Left ventricle myocardium superior (tissue), 1 donor: ENCODE measurements around the gene ENTREP3. TPM values are rescaled to one million over a fixed set of nuclear protein-coding genes. Genes with fewer than 3 reads are reported as not detected.
A peak's percentile ranks its signal among the peaks of the same experiment; 100 is the strongest.

Experiments used
- ATAC-seq: fragments of 200-7000 bp; cut with Tn5 transposase; one replicate; pipeline ENCODE4 v1.9.1; 2020; ENCODE audit warnings: mild to moderate bottlenecking, moderate library complexity
- DNase-seq: peaks from one replicate; pipeline ENCODE4 v3.0.0-alpha.2; 2020
- intact Hi-C: fragments of 100-400 bp; cut with micrococcal nuclease; formaldehyde crosslinking; loops from one replicate; pipeline ENCODE4 v1.11.0; 2022
- total RNA-seq: library from RNA; stranded (reverse); fragmentation: NEBNext Ultra II Directional; extraction: Animal tissue kit (Norgen Biotek cat#: 25700); gene quantifications from one replicate; pipeline ENCODE4 v1.2.1, GENCODE V29; 2021
- donor health status: DM: no; HTN: yes; CAD: no; lungs with severe emphysema.

Gene ENTREP3
- total RNA-seq, 1 donor from 2014 or later, result 15.0 TPM

DNA sequence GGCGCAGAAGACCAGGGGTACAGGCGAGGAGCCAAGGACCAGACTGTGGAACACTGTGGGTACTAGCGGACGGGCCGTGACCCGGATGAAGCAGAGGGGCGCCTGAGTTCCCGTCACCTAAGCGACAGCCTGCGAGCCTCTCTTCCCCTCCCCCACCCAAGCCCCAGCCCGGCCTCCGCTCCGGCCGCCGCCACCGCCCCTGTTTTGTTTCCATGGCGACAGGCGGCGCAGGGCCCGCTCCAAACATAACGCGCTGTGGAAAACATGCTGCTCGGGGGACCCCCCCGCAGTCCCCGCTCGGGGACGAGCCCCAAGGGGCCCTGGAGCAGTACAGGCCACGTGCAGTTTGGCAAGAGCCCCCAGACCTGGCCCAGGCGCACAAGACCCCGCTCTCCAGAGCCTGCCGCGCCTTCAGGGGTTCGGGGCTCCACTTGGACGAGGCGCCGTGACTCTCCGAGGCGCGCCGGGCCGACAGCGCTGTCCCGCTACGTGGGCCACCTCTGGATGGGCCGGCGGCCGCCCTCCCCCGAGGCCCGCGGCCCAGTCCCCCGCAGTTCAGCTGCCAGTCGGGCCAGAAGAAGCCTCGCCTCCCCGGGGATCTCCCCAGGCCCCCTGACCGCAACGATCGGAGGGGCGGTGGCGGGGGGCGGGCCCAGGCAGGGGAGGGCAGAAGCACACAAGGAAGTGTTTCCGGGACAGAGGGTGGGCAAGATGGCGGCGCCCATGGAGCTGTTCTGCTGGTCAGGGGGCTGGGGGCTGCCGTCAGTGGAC, 46.6 kb downstream of the ENTREP3 start, which contains the start of gene MTX1:
TSS of gene MTX1 (plus strand) at position 155 of the 771 bp plus-strand sequence. CDS start at position 265, 110 bp downstream.
- intact Hi-C loops, result no loop called here
- ATAC-seq, result peak; percentile 88
- peak; percentile 94 for DNase-seq

DNA sequence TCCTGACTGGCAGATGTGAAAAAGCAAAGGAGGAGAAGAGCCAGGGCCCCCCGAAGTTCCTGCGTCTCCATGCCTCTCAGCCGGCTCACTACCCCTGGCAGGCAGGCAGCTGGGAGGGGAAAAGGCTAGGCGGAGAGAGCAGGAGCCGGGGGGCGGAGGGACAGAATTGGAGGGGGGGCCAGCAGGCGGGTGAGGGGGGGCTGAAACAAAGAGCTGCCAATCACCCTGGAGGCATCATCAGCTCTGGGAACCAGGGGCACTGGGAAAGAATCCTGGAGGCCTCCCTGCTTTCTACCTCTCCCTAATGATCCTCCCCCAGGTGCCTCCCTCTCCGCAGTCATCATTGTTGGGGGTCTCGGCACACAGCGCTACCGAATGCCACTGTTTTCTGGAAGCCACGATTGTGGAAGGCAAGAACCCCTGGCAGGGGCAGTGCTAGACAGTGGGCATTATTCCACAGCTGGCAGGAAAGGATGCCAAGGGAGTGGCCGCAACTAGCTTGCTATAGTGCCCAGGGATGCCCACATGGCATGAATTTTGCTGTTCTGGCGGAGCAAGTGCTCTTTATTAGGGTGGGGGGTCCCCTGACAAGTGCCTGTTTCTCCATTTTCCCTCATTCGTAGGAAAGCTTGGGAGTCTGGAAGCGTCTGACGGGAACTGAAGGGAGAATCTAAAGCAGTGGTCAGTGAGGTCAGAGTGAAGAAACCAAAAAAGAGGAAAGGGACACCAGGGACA, 47.3 kb downstream of the ENTREP3 start, which contains the start of gene THBS3:
TSS of gene THBS3 (minus strand) at position 92 of the 735 bp plus-strand sequence. CDS start at position 71, 21 bp downstream.
- ATAC-seq (peak; percentile 20), DNase-seq (peak; percentile 64)
- intact Hi-C loops, result no loop called here

DNA sequence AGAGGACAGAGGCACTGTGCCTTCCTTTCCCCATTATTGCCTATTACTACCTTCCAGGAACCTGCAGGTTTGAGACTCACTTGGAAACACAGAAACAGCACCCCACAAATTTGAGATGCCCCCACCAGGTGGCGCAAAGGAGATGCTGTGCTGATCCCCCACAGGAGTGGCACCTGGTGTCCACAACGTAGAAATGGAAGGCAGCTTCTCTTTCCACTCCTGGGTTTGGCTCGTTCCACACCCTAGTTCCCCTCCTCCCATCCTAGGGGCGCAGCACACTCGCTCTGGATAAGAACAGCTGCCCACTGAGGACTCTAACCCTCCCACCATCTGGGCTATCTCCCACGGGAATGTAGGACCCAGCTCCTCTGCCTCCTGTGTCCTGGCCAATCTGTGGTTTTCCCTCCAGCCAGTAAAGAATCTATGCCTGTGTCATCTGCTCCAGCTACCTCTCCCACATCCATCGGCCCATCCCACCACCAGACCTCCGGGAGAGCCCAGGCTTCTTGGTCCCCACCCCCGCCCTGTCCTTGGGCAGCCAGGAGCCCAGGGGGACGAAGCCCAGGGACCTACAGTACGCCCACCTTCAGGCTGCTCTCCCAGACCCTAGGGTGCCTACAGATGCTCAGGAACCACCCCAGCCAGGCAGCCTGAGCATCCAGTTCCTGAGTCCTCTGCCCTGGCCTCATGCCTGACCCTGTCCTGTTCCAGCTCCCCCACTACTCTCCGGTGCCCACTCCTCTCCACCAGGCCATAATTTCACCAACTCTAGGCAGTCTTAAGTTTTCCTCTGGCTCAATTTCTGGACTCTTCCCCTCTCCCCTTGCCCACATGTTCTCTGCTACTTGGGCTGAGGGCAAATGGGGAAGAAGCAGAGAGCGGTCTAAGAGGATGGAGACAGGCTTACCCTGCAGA, 48.1 kb downstream of the ENTREP3 start:
- intact Hi-C loops, result no loop called here
- ATAC-seq (peak; percentile 26), DNase-seq (peak; percentile 90)

DNA sequence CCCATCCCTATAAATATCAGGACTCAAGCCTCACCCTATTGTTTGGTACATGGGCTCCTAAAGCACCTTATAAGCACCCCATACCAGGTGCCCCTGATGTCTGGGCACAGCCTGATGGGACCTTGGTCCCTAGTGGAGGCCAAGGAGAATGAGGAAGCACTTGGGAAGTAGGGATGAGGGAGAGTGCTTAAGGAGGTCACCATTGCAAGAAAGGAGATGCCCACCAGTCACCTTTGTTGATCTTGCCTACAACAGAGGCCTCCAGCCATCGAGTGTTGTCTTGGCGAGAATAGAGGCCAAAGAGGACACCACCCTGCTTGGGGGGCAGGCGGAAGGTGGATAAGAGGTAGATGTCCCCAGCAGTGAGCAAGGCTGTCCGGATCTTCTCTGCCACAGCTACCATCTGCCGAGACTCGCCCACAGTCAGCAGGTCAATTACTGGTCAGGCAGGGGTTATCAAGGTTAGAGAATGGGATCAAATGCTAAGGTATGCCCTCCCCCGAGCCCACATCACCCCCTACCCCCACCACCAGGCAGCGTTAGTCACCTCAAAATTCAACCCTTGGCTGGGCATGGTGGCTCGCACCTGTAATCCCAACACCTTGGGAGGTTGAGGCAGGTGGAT, 49.2 kb downstream of the ENTREP3 start:
- ATAC-seq (no peak), DNase-seq (no peak)

DNA sequence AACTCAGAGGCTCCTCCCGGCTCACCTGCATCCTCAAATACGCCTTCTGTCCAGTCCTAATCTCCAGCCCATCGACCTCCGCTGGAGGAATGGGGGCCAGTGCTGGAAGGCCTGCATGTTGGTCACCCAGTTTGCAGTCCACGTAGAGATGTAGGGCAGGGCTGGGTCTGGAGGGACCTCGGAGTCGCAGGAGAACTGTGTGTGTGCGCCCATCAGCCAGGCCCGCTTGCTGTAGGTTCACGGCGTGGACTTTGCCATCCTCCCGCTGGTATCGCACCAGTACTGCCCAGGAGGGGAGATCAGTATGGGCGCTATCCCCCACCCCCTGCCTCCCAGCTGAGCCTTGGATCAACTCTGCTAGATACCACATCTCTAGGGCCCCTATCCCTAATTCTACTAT, 50.2 kb downstream of the ENTREP3 start:
- DNase-seq (no peak), ATAC-seq (no peak)
- intact Hi-C loops, result no loop called here

More for the DNA sequence above, 49.2 kb downstream of the ENTREP3 start:
- intact Hi-C loops, result no loop called here

DNA sequence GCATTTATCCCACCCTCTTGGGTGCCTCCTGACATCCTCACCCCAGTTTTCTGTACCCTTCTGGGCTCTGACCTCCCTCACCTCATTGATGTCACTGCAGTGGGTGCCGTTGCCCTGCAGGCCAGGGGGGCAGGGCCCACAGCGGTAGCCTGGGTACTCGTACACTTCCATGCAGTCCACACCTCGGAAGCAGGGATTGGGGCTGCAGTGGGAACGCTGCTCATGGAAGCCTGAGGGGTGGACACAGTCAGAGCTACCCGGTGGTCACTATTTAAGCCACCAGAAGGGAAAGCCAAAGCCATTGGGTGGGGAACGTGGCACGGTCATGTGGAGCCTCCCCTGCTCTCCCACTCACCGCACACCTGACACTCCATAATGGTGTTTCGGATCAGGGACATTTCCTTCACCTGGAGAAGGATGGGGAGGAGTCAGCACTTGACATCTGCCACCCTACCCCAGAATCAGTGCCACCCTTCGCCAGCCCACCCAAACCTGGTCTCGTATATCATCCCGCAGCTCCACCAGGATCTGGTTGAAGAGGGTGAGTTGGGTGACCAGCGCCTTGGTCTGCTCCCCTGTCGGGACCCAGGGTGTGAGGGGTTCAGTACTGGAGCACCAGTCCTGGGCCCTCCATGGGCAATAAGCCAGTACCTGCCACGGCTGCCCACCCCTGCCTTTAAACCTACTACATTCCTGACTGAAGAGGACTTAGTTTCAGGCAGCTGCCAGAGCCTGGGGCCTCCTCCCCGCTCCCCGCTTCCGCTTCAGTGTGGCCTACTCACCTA, 52.4 kb downstream of the ENTREP3 start:
- ATAC-seq (no peak), DNase-seq (no peak)
- intact Hi-C loops, result no loop called here

DNA sequence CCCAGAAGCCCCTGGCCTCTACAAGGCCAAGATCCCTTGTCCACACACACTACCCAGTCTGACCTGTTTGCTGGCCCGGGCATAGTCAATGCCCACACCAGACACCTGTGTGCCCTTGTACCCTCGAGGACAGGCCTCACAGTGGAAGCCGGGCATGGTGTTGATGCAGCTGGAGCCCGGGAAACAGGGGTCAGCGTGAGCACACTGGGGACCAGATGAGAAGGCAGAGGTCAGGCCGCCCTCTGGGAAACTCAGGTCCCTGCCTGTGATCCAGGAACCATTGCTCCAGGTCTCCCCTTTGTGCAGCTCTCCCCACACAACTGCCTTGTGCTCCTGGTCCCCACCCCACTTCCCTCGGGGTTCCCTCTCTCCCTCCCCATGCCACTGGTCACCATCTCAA, 53.1 kb downstream of the ENTREP3 start:
- DNase-seq (no peak), ATAC-seq (no peak)
- intact Hi-C loops, result no loop called here

DNA sequence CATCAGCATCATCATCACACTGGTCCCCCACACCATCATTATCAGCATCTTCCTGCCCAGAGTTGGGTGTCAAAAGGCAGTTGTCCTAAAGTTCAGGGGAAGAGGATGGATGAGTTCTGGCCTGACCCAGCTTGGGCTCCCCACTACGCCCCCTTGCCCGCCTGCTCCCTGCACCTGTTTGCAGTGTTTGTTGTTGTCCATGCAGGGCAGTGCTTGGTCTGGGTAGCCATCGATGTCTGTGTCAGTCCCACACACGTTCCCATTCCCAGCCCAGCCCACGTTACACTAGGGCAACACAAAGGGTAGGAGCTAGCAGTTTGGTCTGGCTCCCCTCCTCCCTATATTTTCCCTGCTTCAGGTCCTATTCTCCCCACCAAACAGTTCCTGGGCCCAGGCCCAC, 54.4 kb downstream of the ENTREP3 start:
- intact Hi-C loops, result no loop called here
- ATAC-seq, result no peak
- DNase-seq, result no peak

DNA sequence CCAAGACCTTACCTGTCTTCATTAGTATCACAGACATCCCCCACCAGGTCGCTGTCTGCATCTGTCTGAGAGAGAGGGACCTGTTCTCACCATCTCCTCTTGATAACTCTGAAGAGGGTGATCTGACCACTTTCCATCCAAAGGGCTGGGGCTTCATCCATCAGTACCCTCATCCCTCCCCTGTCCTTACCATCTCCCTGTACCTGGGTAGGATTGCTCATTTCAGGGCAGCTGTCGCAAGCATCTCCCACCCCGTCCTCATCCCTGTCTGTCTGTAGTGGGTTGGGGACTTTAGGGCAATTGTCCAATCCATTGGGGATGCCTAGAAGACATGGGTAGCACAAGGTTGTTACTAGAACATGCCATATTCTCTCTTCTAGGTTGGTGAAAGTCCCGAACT, 55.5 kb downstream of the ENTREP3 start:
- ATAC-seq (no peak), DNase-seq (no peak)
- intact Hi-C loops, result no loop called here

DNA sequence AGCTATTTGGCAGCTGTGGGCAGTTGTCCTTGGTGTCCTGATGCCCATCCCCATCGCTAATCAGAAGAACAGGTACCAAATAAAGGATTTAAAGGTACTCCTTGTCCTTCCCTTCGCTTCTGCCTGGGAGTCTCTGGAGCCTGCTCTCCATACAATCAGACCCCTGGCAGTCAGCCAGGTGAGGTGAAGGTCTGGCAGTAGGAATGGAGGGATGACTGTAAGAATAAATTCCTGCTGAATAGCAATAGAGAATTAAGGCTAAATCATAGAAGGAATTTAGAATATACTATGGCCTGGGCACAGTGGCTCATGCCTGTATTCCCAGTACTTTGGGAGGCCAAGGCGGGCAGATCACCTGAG, 56.8 kb downstream of the ENTREP3 start:
- intact Hi-C loops, result no loop called here
- DNase-seq (no peak), ATAC-seq (no peak)

DNA sequence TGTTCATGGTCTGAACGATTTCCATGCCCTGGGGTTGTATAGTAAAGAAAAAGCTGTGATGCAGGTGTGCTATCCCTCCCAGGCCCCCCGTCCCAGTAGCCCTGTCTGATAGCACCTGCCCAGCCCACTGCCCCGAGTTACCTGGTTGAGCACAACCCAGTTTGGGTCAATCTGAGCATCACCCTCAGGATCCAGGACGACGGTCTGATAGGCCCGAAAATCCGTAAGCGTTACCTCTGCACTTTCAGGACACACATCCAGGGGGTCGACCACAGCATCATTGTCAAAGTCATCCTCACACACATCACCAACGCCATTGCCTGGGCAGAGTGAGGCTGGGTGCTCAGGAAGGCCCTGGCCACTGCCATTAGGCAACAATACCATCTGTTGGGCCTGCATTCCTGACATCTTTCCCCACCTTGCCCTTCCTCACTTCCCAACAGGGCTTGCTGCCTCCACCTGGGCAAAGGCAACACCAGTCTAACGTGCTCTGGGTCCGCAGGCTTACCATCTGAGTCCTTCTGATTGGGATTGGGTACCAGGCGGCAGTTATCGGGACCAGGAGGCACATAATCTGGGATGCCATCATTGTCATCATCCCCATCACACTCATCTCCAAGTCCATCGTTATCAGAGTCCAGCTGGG, 57.3 kb downstream of the ENTREP3 start:
- intact Hi-C loops, result no loop called here

More for the DNA sequence above, 57.3 kb downstream of the ENTREP3 start:
- ATAC-seq (no peak), DNase-seq (no peak)

Other genes with a start within 250 kb of the ENTREP3 start
- gene DCST2, start 221.7 kb downstream of the ENTREP3 start, total RNA-seq, result 0.37 TPM
- gene DCST1, start 221.7 kb downstream of the ENTREP3 start, total RNA-seq, result not detected
- 84.2 TPM for gene ADAM15, start 204.2 kb downstream of the ENTREP3 start, total RNA-seq
- gene EFNA4, start 191.7 kb downstream of the ENTREP3 start, total RNA-seq, result 2.3 TPM
- 1.1 TPM for gene EFNA3, start 176.6 kb downstream of the ENTREP3 start, total RNA-seq
- gene EFNA1, start 127.6 kb downstream of the ENTREP3 start, total RNA-seq, result 51.0 TPM
- gene SLC50A1, start 119.6 kb downstream of the ENTREP3 start, total RNA-seq, result 8.8 TPM
- 52.4 TPM for gene DPM3, start 115.0 kb downstream of the ENTREP3 start, total RNA-seq
- 134 TPM for gene KRTCAP2, start 82.2 kb downstream of the ENTREP3 start, total RNA-seq
- 0.22 TPM for gene TRIM46, start 81.6 kb downstream of the ENTREP3 start, total RNA-seq
- gene THBS3, start 47.6 kb downstream of the ENTREP3 start, total RNA-seq, result 6.3 TPM
- gene MTX1, start 46.8 kb downstream of the ENTREP3 start, total RNA-seq, result 14.1 TPM
- gene SCAMP3, start 6.9 kb upstream of the ENTREP3 start, total RNA-seq, result 62.7 TPM
- gene CLK2, start 18.0 kb upstream of the ENTREP3 start, total RNA-seq, result 18.9 TPM
- gene HCN3, start 22.0 kb upstream of the ENTREP3 start, total RNA-seq, result 1.5 TPM
- not detected for gene PKLR, start 46.0 kb upstream of the ENTREP3 start, total RNA-seq
- 78.4 TPM for gene FDPS, start 53.4 kb upstream of the ENTREP3 start, total RNA-seq
- 22.0 TPM for gene RUSC1, start 65.4 kb upstream of the ENTREP3 start, total RNA-seq